KOPT-K1 (cell line): ENCODE results near the gene KLF11.

Source experiments
- H3K27ac ChIP-seq: fragments of 200-600 bp; sonication (generic); 2 replicates; pipeline ENCODE4 v1.5.1; 2016; ENCODE audit warnings: antibody characterized with exemption, mild to moderate bottlenecking, low read depth, low read length; ENCODE audit not compliant: poor library complexity, severe bottlenecking
- H3K36me3 ChIP-seq: fragments of 200-600 bp; sonication (generic); 2 replicates; pipeline ENCODE4 v1.5.1; 2017; ENCODE audit warnings: antibody characterized with exemption, mild to moderate bottlenecking, low read length, moderate library complexity; ENCODE audit not compliant: insufficient read depth
- H3K9me3 ChIP-seq: fragments of 200-600 bp; sonication (generic); 2 replicates; pipeline ENCODE4 v1.5.1; 2017; ENCODE audit warnings: antibody characterized with exemption, low read length, mild to moderate bottlenecking; ENCODE audit not compliant: insufficient read depth, poor library complexity, severe bottlenecking

The KLF11 gene

DNA sequence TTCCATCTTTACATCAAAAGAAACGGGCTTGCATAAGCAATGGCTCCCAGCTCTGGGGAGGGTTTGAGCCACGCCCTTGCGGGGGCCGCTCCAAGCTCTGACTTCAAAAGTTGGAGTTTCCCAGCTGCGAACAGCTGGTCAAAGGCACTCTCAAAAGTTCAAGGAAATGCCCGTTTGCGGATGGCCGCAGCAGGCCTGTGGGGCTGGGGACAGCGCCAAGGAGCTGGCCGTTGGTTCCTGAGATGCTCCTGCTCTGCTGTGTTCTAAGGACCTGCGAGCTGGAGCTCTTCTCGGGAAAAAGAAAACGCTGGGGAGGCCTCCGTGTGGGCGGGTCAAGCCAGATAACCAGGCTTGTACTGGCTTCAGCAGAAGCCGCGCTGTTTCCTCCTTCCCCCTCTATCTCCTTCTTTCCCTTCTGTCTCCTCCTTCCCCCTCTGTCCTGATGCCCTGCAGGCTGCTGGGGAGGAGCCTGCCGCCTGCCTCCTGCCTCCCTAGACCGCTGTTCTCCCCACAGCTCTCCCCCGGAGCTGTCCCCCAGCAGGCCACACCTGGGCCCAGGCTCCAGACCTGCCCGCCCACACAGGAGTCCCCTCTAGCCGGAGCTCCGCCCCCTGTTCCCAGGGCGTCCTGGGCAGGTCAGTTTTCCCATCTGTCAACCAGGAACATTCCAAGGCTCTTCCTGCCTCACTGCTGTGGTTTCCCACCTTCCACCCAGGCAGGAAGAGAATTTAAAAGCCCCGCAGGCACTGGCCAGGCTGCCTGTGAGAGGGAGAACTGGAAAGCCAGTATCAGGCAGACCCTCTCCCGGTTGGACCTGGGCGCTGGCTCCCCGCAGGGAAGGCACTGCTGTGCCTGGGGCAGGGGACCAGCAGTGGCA, 14.1 kb downstream of the KLF11 start:
- Histone ChIP-seq H3K36me3 (no peaks in the 10 kb centered on the region), H3K9me3 (no peaks in the 10 kb centered on the region), H3K27ac (no peak overlapping the region)

DNA sequence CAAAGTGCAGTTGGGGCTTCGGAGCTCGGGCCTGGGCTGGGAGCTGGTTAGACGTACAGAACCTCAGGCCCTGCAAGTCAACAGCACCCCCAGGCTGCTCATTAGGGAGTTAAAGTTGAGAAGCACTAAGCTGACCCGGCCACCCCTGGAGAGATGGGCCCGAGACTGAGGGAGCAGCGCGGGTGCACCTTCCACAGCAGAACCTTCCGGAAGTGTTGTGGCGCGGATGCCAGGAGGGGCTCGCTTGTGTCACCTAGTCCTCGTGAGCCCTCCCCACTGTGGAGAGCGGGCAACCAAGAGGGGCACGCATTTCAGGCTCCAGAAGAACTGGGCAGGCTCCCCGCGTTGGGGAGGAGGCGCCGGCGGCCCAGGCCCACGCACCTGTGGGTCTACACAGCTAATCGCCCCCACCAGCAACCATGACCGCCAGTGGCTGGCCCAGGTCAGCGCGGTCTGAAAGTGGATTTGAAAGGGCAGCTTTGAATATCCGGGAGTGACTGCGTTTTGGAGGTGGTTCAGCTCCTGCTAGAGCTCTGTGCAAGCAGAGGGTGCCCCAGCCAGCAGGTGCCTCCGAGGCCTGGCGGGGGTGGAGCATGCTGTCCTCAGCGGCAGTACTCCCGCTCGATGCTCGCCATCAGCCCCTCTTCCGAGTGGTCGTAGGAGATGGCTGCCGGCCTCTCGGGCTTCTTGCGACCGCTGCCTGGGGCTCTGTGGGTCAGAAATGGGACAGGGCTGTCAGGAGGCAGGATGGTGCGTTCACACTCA, 15.1 kb downstream of the KLF11 start:
- no peak overlapping the region for H3K27ac ChIP-seq
- H3K9me3 ChIP-seq: no peaks in the 10 kb centered on the region
- H3K36me3 ChIP-seq: no peaks in the 10 kb centered on the region

DNA sequence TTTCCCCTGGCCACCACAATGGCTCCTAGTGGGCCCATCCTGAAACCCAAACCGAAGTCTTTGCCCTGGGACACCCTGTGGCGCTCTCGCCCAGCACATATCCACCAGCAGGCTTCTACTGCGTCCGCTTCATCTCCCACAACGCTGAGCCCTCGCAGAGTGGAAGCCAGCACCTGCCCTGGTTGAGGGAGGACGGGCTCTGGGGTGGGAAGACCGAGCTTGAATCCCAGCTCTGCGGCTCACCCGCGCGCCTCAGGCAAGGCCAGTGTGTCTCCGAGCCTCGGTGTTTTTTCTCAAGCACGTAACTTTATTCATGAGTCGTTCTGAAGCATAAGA, 15.6 kb downstream of the KLF11 start:
- H3K27ac ChIP-seq: no peak overlapping the region
- no peaks in the 10 kb centered on the region for H3K36me3 ChIP-seq
- no peaks in the 10 kb centered on the region for H3K9me3 ChIP-seq

DNA sequence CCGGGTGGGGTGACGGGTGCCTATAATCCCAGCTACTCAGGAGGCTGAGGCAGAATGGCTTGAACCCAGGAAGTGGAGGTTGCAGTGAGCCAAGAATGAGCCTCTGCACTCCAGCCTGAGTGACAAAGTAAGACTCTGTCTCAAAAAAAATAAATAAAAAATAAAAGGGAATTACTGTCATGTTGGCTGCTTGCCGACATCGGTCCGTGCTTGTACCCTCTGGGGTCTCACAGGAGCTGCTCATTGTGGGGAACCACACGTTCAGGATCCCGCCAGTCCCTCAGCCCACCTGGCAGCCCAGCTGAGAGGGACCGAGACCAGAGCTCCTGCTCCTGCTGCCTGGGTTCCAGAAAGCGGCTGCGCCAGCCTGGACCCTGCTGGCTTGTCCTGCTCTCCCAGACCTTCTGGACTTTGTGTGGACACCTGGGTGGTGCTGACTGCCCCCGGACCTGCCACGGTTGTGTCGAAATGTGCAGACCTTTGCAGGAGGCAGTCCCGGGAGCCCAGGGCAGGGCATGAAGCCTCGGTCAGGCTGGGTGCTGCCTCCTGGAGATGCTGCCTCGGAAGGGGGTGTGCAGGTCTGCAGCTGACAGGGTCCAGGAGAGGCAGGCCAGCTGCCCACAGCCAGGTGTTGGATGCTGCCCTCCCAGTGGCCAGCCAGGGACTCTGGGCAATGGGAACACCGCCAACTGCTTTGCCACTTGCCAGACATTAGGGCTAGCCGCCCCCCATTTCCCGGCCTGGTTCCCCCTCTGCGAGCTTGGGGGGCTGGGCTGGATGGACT, 16.4 kb downstream of the KLF11 start:
- Histone ChIP-seq H3K36me3 (no peaks in the 10 kb centered on the region), H3K9me3 (no peaks in the 10 kb centered on the region), H3K27ac (no peak overlapping the region)

DNA sequence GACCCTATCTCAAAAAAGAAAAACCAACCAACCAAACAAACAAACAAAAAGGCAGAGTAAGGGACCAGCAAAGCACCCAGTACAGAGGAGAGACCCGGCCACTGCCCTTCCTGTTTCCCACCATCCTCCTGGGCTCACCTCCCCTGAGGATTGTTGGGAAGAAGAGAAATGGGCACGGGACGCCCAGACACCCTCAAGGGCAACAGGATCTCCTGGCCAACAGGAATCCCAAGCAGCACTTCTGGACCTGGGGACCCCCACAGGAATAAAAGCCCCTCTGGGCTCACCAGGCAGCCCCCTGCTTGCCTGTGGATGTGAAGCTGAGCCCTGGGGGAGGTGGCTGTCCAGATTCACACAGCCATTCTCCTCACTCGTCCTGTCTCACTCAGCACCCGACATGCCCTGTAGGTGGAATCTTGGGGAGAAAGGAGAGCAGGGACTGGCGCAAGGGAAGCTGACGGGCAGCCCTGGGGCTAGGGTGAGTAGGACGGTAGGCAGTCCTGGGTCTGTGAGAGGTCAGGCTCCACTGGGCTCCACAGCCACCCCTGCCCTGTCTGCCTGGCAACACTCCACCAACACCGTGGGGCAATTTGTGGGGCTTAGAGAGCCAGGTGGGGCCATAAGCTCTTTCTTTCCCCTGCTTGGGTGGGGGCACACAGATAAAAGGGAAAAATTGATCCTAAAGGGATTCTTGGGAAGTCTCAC, 18.0 kb downstream of the KLF11 start:
- Histone ChIP-seq H3K9me3 (no peaks in the 10 kb centered on the region), H3K27ac (no peak overlapping the region), H3K36me3 (no peaks in the 10 kb centered on the region)

DNA sequence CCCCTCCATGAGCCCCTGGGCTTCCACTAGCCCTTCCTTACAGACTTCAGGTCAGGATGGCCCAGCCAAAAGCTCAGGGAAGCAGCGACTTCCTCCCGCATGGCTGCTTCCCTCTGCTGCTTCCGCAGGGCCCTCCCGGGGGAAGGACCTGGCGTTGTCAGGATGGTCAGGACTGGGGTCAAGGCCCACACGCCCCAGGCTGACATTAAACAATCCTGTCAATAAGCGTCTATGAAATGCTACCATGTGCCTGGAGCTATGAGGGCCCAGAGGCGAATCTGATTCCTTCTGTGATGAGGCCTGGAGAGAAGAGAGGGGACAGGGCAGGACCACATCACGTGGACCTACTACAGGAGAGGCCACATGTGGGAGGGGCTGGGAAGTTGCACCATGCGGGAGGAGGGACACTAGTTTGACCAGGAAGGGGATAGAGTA, 19.6 kb downstream of the KLF11 start:
- H3K9me3 ChIP-seq: peaks cover 7% of the 10 kb centered on the region
- no peaks in the 10 kb centered on the region for H3K36me3 ChIP-seq
- H3K27ac ChIP-seq: no peak overlapping the region

DNA sequence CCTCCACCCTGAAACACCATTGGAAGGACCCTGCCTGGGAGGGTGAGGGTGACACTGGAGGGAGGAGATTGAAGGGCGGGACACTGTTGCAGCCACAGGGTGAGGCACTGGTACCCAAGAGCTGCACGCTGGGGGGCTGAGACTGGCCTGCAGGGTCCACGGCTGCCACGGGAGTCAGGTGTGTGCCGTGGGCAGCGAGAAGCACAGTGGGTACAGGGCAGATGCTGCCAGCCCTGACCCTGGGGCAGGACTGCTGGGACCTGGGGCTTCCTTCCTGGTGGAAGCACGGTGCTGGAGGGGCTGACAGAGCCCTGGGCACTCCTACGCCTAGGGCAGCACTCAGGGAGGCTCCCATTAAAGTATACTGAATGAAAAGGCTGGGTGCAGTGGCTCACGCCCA, 20.2 kb downstream of the KLF11 start:
- Histone ChIP-seq H3K27ac (no peak overlapping the region), H3K36me3 (no peaks in the 10 kb centered on the region), H3K9me3 (peaks cover 10% of the 10 kb centered on the region)

DNA sequence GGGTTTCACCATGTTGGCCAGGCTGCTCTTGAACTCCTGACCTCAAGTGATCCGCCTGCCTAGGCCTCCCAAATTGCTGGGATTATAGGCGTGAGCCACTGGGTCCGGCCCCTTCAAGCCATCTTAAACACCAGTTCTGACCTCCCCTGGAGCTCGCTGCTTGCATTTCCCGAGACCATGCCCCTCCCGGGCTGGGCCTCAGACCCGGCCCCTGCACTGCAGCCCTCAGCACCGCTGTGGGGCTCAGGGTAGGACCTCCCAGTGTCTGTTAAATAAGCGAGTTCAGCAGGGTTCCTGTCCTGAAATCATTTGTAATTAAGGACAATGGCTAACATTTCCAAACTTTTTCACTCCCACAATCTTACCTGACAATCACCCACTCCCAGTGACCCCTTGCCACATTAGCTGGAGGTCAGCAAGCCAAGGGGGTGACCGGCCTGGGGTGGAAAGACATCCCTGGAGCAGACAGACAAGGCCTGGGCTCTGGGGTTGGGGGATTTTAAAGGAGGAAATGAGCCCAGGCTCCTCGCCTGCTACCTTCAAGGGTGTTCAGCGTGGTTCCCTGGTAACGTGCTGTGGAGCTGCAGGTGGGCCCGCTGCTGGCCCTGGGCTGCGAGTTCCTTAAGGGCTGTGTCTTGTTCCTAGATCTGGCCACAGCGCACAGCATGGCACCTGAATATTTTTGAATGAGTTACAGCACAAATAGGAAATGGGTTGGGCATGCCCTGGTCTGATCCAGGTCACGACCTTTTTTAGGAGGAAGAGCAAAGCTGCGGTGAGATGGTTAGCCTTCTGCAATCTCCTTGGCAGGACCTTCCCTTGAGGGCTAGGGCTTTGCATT, 21.8 kb downstream of the KLF11 start:
- peaks cover 10% of the 10 kb centered on the region for H3K9me3 ChIP-seq
- H3K27ac ChIP-seq: no peak overlapping the region
- H3K36me3 ChIP-seq: no peaks in the 10 kb centered on the region

DNA sequence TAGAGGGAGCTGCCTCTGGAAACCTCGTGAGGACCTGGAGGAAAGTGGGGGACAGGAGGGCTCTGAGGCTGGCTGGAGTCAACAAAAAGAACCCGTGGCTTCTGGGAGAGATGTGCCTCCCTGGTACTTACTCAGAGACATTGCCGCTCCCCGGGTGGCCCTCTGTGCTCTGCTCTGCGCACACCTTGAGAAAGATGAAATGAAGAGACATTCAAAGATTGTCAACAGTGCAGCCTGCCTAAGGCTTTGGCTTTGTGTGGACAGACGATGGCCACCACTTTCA, 22.4 kb downstream of the KLF11 start:
- peaks cover 10% of the 10 kb centered on the region for H3K9me3 ChIP-seq
- H3K36me3 ChIP-seq: no peaks in the 10 kb centered on the region
- H3K27ac ChIP-seq: no peak overlapping the region

DNA sequence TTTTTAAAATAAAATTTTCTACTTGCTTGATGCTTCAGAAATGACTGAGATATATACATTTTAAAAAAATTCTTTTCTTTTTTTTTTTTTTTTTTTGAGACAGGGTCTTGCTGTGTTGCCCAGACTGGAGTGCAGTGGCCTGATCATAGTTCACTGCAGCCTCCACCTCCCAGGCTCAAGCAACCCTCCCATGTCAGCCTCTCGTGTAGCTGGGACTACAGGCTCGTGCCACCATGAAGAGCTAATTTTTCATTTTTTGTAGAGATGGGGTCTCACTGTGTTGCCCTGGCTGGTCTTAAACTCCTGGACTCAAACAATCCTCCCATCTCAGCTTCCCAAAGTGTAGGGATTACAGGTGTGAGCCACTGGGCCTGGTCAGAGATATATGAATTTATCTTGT, 24.0 kb downstream of the KLF11 start:
- no peak overlapping the region for H3K27ac ChIP-seq
- H3K9me3 ChIP-seq: peaks cover 10% of the 10 kb centered on the region
- H3K36me3 ChIP-seq: no peaks in the 10 kb centered on the region

DNA sequence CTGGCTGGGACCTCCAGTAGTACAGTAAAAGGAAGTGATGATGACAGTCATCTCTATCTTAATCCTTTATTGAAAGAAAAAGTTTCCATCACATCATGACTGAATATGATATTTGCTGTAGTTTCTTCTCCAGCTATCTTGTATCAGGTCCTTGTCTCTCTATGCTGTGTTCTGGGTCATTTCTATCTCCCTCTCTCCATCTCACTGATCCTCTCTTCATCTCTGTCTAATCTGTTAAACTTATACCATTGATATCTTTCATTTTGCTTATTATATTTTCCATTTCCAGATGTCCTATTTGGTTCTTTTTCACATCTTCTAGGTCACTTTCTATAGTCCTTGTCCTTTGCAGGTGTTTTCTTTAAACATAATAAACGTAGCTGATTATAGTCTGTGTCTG, 24.5 kb downstream of the KLF11 start:
- peaks cover 10% of the 10 kb centered on the region for H3K9me3 ChIP-seq
- H3K27ac ChIP-seq: no peak overlapping the region
- no peaks in the 10 kb centered on the region for H3K36me3 ChIP-seq

DNA sequence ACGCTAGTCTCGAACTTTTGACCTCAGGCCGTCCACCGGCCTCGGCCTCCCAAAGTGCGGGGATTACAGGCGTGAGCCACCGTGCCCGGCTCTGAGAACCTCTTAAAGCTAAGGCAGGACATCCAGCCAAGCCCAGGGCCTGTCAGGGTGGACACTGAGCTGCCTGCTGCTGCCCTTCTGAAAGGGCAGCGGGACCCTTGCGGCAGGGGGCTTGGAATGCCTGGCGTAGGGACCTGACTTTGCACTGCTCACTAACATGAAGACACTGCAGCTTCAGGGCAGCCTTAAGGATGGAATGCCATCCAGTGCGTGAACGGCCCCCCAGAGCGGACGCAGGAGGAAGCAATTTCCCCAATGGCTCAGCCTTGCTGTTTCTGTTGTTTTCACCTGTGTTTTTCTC, 27.8 kb downstream of the KLF11 start:
- Histone ChIP-seq H3K9me3 (peaks cover 10% of the 10 kb centered on the region), H3K27ac (no peak overlapping the region), H3K36me3 (no peaks in the 10 kb centered on the region)

DNA sequence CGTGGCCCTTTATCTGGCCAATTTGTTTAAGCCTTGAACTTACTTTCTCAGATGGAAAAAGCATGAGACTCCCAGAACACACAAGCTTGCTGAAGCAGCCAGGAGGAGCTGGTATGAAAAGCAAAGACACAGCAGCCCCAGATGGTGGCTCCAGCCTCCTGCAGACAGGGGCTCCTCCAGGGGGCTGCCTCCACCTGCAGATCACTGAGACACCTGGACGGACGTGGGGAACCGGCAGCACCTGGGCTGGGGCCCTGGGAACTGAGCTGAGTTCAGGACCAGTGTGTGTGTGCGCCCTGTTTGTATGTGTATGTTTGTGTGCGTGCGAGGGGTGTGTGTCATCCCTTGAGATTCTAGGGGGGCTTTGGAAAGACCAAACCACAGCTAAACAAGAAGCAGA, 28.2 kb downstream of the KLF11 start:
- no peak overlapping the region for H3K27ac ChIP-seq
- peaks cover 10% of the 10 kb centered on the region for H3K9me3 ChIP-seq
- no peaks in the 10 kb centered on the region for H3K36me3 ChIP-seq
